Activated CD4-positive, alpha-beta T cell treated with anti-CD3 and anti-CD28 coated beads, Interleukin-2, amount 10 ng/mL, durations not matched to agents 24 days and 14 days (primary cell): ENCODE measurements around the gene TAF6. TPM values are rescaled to one million over a fixed set of nuclear protein-coding genes. Genes with fewer than 3 reads are reported as not detected.

Experiments used
- DNase-seq: peaks from one replicate; pipeline ENCODE4 v3.0.0; 2022
- H3K27ac Mint-ChIP-seq: one replicate; pipeline ENCODE4 v1.8.0; 2022; ENCODE audit warnings: mild to moderate bottlenecking, mixed read lengths
- H3K27me3 Mint-ChIP-seq: one replicate; pipeline ENCODE4 v1.8.0; 2022; ENCODE audit warnings: mixed read lengths
- H3K36me3 Mint-ChIP-seq: one replicate; pipeline ENCODE4 v1.8.0; 2022; ENCODE audit warnings: low read depth, mild to moderate bottlenecking, mixed read lengths
- H3K4me1 Mint-ChIP-seq: one replicate; pipeline ENCODE4 v1.8.0; 2021; ENCODE audit warnings: mixed read lengths
- H3K4me3 Mint-ChIP-seq: one replicate; pipeline ENCODE4 v1.8.0; 2022; ENCODE audit warnings: mild to moderate bottlenecking, moderate library complexity, mixed read lengths
- H3K9me3 Mint-ChIP-seq: one replicate; pipeline ENCODE4 v1.8.0; 2021; ENCODE audit warnings: mixed read lengths
- intact Hi-C: fragments of 100-400 bp; cut with micrococcal nuclease; formaldehyde crosslinking; loops from one replicate; pipeline ENCODE4 v1.15.1; 2023
- total RNA-seq: library from RNA; stranded (reverse); gene quantifications from 2 replicates; pipeline ENCODE4 v1.2.3, GENCODE V29; 2022

The TAF6 gene
- total RNA-seq, 1 donor from 2014 or later: 68.4 TPM

DNA sequence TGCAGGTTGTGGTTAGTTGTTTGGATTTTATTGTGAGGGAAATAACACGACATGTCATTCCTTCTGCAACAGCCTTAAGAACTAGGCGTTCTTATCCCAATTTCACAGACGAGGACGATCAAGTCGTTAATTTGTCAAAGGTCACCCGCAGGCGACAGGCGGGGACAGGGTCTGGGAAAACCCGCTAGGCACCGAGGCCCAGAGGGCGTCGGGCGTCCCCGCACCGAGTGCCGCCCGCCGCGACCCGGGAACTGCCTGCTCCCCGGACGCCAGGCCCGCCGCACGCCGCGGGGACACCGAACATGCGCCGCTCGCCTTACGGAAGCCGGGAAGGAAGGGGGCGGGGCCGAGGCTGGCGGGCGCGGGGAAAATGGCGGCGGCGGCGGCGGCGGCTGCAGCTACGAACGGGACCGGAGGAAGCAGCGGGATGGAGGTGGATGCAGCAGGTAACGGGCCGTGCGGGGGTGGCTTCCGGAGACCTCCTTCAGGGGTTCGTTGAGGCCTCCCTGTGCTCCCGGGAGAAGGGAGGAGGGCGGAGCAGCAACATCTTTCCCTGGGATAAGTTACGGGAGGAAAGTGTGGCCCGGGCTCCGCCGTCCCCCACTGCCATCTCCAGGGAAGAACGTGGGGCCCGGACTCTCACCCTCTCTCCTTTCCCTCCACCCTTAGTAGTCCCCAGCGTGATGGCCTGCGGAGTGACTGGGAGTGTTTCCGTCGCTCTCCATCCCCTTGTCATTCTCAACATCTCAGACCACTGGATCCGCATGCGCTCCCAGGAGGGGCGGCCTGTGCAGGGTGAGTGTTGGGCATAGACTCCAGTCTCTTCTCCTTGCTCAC is 30.3 kb downstream of the TAF6 start, which contains the start of gene COPS6:
TSS of gene COPS6 (plus strand) at position 349 of the 837 bp plus-strand sequence. CDS start at position 371, 22 bp downstream.
- H3K27ac Mint-ChIP-seq: peak within 1 kb of the TSS; percentile 94
- H3K4me3 Mint-ChIP-seq: peak within 1 kb of the TSS; percentile 86
- H3K9me3 Mint-ChIP-seq: no peaks in the 10 kb centered on the region

DNA sequence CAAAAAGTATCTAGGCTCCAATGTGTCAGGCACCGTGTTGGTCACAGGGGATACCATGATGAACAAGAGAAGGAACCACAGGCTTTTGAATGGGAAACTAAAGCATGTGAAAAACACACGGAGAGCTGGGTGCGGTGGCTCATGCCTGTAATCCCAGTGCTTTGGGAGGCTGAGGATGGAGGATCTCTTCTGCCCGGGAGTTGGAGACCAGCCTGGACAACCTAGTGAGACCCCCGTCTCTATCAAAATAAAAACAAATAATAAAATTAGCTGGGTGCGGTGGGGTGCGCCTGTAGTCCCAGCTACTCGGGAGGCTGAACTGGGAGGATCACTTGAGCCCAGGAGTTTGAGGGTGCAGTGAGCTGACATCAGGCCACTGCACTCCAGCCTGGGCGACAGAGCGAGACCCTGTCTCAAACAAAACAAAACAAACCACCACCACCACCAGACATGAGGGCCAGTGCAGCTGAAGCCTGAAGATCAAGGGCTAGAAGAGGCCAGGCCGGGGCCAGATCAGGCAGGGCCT is 31.0 kb downstream of the TAF6 start:
- Mint-ChIP-seq H3K36me3 (peaks cover 31% of the 10 kb centered on the region), H3K4me3 (peak overlapping the region; percentile 86), H3K4me1 (peaks cover 27% of the 10 kb centered on the region), H3K27ac (peak overlapping the region; percentile 94), H3K9me3 (no peaks in the 10 kb centered on the region), H3K27me3 (peaks cover 7% of the 10 kb centered on the region)
- DNase-seq: peak; percentile 56
- intact Hi-C loops: loop anchor here (2.0 to 10.0 kb wide), 2 partner anchors 39 to 533 kb away; partner anchors contain the start of genes FAM200A, MBLAC1 and ZNF655

More for the DNA sequence above, 30.3 kb downstream of the TAF6 start, which contains the start of gene COPS6:
- H3K36me3 Mint-ChIP-seq: peaks cover 38% of the 10 kb centered on the region
- H3K4me1 Mint-ChIP-seq: peaks cover 29% of the 10 kb centered on the region
- peaks cover 7% of the 10 kb centered on the region for H3K27me3 Mint-ChIP-seq
- peak; percentile 97 for DNase-seq
- intact Hi-C loops: loop anchor here (1.0 to 10.0 kb wide), 4 partner anchors 8 to 534 kb away; partner anchors contain the start of genes AP4M1, FAM200A, MBLAC1 and MCM7

DNA sequence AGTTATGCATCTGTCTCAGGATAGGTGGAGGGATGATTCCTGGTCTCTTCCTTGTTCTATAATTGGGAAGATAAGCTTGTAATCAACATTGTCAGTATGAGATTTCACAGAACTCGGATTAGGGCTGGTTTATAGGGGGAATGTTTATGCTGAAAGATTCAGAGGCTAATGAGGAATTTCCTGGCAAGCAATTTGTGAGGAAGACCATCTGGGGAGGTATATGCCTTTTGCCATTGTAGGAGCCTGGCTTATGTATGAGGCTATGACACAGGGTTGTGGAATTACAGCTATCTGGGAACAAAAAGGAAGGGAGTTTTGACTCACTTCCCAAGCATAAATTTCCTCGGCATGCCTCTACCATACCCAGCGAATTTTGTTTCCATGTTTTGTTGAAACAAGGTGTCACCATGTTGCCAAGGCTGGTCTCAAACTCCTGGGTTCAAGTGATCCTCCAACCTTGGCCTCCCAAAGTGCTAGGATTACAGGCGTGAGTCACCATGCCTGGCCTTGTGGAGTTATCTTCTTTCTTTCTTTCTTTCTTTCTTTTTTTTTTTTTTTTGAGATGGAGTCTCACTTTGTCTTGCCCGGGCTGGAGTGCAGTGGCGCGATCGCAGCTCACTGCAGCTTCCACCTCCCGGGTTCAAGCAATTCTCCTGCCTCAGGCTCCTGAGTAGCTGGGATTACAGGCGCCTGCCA is 32.0 kb downstream of the TAF6 start:
- DNase-seq: no peak
- intact Hi-C loops: loop anchor here (10.0 kb wide), 1 partner anchor 532 kb away; the partner anchor contains the start of genes FAM200A and ZNF655
- Mint-ChIP-seq H3K27ac (no peak overlapping the region), H3K27me3 (peaks cover 10% of the 10 kb centered on the region), H3K36me3 (peaks cover 22% of the 10 kb centered on the region), H3K9me3 (no peaks in the 10 kb centered on the region), H3K4me1 (peaks cover 32% of the 10 kb centered on the region), H3K4me3 (peak overlapping the region; percentile 18)

DNA sequence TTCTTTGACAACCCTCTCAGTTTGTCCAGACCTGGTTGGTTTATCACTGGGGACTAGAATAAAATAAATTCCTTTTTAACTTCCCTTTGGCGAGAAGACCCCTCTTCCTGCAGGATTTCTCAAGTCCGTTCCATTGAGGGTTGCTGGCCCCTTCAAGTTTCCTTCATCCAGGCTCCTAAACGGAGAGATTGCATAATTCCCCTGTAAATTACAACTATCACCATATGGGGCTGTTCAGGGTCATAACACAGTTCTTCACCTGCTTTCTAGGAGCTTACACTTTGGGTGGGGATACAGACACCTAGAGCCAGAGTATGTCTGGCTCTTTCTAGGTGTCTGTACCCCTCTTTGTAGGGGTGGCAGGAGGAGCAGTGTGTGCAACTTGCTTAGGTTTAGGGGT is 33.6 kb downstream of the TAF6 start:
- Mint-ChIP-seq H3K27ac (no peak overlapping the region), H3K4me1 (peaks cover 29% of the 10 kb centered on the region), H3K4me3 (no peak overlapping the region), H3K36me3 (peaks cover 13% of the 10 kb centered on the region), H3K27me3 (peaks cover 10% of the 10 kb centered on the region), H3K9me3 (no peaks in the 10 kb centered on the region)
- no peak for DNase-seq
- intact Hi-C loops: loop anchor here (10.0 kb wide), 1 partner anchor 531 kb away; the partner anchor contains the start of genes FAM200A and ZNF655

DNA sequence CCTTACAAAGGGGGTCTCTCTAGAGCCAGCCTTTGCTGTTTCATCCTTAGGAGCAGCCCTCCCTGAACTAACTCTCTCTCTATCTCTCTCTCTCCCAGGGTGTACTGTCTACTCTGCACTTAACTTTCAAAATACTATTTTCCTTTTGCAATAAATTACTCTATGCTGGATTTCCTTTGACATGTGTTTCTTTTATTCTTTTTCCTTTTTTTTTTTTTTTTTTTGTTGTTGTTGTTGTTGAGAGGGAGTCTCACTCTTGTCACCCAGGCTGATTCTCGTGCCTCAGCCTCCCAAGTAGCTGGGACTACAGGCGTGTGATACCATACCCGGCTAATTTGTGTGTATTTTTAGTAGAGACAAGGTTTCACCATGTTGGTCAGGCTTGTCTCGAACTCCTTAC is 36.2 kb downstream of the TAF6 start:
- H3K9me3 Mint-ChIP-seq: no peaks in the 10 kb centered on the region
- peak overlapping the region; percentile 91 for H3K27ac Mint-ChIP-seq
- H3K4me1 Mint-ChIP-seq: peaks cover 24% of the 10 kb centered on the region
- intact Hi-C loops: loop anchor here (1.0 to 10.0 kb wide), 4 partner anchors 36 to 941 kb away; partner anchors contain the start of genes CNPY4, FAM200A, SMURF1 and TAF6
- H3K4me3 Mint-ChIP-seq: peak overlapping the region; percentile 93
- H3K36me3 Mint-ChIP-seq: peaks cover 23% of the 10 kb centered on the region
- H3K27me3 Mint-ChIP-seq: peaks cover 10% of the 10 kb centered on the region
- DNase-seq: peak; percentile 58

DNA sequence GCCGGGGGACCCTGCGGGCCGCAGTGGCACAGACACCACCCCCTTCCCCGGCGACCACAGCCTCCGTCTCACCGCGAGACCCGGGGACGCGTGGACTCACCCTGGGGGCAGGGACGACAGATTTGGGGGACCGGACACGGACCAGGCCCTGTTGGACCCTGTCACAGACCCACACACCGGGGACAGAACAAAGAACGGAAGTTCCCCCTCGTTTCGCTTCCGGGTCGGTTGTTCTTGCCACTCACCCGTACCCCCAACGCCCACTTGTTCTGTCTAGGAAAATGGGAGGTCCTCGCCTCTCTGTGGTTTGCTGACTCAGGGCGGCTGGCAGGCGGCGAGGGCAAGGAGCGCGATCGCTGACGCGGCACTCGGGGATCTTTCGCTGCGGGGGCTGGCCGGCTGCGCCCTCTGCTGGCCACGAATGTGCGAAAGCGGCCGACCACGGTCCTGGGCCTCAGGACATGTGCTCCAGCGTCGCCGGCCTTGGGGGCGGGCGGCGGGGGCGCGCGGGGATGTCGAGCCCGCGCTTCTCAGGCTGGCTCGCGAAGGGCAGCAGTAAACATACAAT is 37.5 kb downstream of the TAF6 start, which contains the start of gene ZNF3:
TSS of gene ZNF3 (minus strand) at position 189 of the 568 bp plus-strand sequence. CDS start 4,366 bp downstream, outside the sequence.
- H3K36me3 Mint-ChIP-seq: peaks cover 28% of the 10 kb centered on the region
- H3K4me1 Mint-ChIP-seq: peaks cover 23% of the 10 kb centered on the region
- intact Hi-C loops: loop anchor here (1.0 to 10.0 kb wide), 9 partner anchors 8 to 939 kb away; partner anchors contain the start of genes AP4M1, CNPY4, FAM200A and MCM7

DNA sequence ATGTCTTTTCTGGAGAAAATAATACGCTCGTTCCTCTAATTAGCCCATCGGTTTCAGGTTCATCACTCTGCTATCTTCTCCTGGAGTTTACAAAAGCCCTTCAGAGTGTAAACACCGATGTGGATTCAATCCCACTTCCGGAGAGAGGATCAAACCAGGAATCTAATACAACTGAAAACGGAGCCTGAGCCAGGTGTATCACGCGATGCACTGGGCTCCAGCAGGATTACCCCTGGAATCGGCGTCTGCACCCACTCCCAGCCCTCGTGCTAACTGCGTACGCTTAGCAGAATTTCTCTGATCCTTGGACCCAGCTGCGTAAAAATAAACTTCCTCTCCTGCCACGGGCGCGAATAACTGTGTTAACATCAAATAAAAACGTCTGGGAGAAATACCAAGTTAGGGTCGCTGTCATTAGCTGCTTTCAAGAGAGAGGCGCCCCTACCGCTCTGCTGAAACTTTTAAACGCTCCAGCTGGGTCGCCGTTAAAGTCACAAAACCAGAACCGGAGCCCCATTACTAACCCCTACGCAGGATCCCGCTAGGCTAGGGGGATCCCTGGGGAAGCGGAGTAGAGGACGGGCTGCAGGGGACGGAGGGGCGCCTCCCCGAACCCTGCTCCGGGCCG is 38.1 kb downstream of the TAF6 start:
- intact Hi-C loops: loop anchor here (1.0 to 10.0 kb wide), 8 partner anchors 8 to 939 kb away; partner anchors contain the start of genes AP4M1, FAM200A, MCM7 and SMURF1
- H3K4me3 Mint-ChIP-seq: peak overlapping the region; percentile 93
- no peak for DNase-seq
- peak overlapping the region; percentile 75 for H3K27ac Mint-ChIP-seq
- H3K9me3 Mint-ChIP-seq: peaks cover 2% of the 10 kb centered on the region
- H3K27me3 Mint-ChIP-seq: peaks cover 10% of the 10 kb centered on the region
- H3K36me3 Mint-ChIP-seq: peaks cover 34% of the 10 kb centered on the region
- peaks cover 23% of the 10 kb centered on the region for H3K4me1 Mint-ChIP-seq

More for the DNA sequence above, 37.5 kb downstream of the TAF6 start, which contains the start of gene ZNF3:
- Mint-ChIP-seq H3K9me3 (no peaks in the 10 kb centered on the region), H3K27me3 (peaks cover 10% of the 10 kb centered on the region), H3K4me3 (peak within 1 kb of the TSS; percentile 93), H3K27ac (peak within 1 kb of the TSS; percentile 91)
- peak; percentile 99 for DNase-seq

DNA sequence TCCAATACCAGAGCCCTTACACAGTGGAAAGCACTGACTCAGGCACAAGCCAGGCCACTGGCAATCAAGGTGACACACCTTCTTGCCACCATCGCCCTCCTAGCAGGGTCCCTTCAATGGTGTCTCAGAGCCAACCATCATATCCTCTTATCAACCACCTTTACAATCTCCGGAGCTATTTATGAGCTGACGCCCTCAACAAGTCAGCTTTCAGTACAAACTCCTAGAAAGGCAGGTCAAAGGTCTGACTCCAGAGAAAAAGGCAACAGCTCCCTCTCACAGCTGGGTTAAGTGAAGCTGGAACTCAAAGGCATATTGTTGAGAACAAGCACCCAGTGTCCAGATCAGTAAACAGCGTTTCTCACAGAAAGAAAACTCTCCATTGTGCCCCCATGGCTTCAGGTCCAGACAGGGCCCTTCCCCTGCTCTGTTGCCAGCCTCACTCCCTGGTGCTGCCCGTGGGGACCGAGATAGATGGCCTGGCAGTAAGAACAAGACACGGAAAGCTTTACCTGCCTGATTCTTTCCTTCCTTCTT is 40.1 kb downstream of the TAF6 start:
- H3K36me3 Mint-ChIP-seq: peaks cover 54% of the 10 kb centered on the region
- H3K4me3 Mint-ChIP-seq: peak overlapping the region; percentile 14
- H3K9me3 Mint-ChIP-seq: peaks cover 11% of the 10 kb centered on the region
- H3K4me1 Mint-ChIP-seq: peaks cover 23% of the 10 kb centered on the region
- H3K27me3 Mint-ChIP-seq: peaks cover 3% of the 10 kb centered on the region
- intact Hi-C loops: no loop called here
- H3K27ac Mint-ChIP-seq: no peak overlapping the region
- no peak for DNase-seq

DNA sequence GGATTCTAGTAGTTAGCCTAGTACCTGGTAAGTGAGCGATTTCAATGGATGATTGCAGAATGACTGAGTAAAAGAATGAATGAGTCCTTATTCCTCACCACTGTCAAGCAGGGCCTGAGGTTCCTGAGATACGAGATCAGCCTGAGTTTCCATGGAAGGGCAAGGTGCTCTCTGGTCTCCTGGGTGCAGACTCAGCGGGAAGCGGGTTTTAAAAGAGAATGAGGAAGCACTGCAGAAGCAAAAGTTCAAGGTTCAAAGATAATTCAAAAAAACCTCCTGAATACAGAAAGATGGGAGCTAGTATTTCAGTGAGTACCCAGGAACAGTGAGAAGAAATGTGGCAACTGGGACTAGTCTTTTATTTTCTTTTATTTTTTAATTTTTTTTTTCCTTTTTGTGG is 42.0 kb downstream of the TAF6 start:
- no peak overlapping the region for H3K4me3 Mint-ChIP-seq
- peaks cover 14% of the 10 kb centered on the region for H3K9me3 Mint-ChIP-seq
- H3K27ac Mint-ChIP-seq: no peak overlapping the region
- no peaks in the 10 kb centered on the region for H3K27me3 Mint-ChIP-seq
- DNase-seq: no peak
- H3K36me3 Mint-ChIP-seq: peaks cover 73% of the 10 kb centered on the region
- H3K4me1 Mint-ChIP-seq: peaks cover 15% of the 10 kb centered on the region
- intact Hi-C loops: no loop called here

DNA sequence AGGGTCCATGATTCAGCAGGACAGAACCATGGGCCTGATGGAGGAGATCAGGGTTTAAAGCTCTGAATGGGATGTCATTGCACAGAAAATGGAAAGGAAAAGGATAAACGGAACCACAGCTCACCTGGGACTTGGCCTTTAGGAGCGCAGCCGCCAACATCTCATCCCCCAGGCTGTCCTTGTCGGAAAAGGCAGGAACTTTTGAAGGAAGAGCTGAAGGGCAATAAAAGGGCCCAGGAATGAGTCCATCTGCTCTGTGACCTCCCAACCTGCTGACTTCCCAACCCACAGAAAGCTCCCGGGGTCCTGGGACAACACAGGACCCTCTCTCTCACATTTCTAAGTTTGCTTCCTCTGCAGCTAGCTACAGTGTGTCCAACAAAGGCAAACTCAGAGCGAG is 43.7 kb downstream of the TAF6 start:
- Mint-ChIP-seq H3K9me3 (peaks cover 25% of the 10 kb centered on the region), H3K36me3 (peaks cover 83% of the 10 kb centered on the region), H3K4me1 (peaks cover 10% of the 10 kb centered on the region), H3K4me3 (no peak overlapping the region), H3K27ac (no peak overlapping the region), H3K27me3 (no peaks in the 10 kb centered on the region)
- intact Hi-C loops: no loop called here
- DNase-seq: no peak

DNA sequence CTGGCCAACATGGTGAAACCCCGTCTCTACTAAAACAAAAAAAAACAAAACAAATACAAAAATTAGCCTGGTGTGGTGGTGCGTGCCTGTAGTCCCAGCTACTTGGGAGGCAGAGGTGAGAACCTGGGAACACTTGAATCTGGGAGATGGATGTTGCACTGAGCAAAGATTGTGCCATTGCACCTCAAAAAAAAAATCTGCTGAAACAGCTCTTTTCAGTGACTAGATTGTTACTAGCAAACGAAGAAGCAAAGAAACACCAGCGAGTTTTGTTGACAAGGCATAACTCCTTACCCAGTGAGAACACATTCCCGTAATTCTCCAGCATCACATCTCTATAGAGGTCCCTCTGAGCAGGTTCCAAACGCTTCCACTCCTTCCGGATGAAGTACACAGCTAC is 44.3 kb downstream of the TAF6 start:
- intact Hi-C loops: no loop called here
- DNase-seq: no peak
- Mint-ChIP-seq H3K9me3 (peaks cover 25% of the 10 kb centered on the region), H3K27ac (no peak overlapping the region), H3K4me1 (peaks cover 5% of the 10 kb centered on the region), H3K36me3 (peaks cover 84% of the 10 kb centered on the region), H3K4me3 (no peak overlapping the region), H3K27me3 (no peaks in the 10 kb centered on the region)

DNA sequence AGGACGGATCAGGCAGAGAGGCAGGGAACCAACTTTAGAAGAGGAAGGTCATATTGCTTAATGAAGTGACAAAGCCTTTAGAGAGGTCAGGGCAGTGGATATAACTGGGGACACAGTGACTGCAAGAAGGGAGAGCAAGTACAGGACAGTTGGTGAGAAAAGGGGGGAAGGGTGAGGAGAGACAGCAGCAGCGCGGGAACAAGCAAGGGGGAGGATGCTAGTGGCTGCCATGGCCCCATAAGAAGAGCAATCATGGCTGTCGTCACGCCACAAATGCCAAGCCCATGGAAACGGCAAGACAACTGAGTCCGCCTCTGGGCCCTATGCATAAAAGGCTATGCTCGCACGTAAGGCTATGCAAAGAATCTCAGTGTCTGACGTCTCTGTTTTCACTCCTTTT is 46.7 kb downstream of the TAF6 start:
- H3K9me3 Mint-ChIP-seq: peaks cover 28% of the 10 kb centered on the region
- H3K4me3 Mint-ChIP-seq: no peak overlapping the region
- no peak overlapping the region for H3K27ac Mint-ChIP-seq
- DNase-seq: no peak
- H3K27me3 Mint-ChIP-seq: no peaks in the 10 kb centered on the region
- intact Hi-C loops: no loop called here
- no peaks in the 10 kb centered on the region for H3K4me1 Mint-ChIP-seq
- H3K36me3 Mint-ChIP-seq: peaks cover 86% of the 10 kb centered on the region
